PC-3 (cell line): ENCODE data around the gene SOST.

Experiments
- EZH2 ChIP-seq: fragments of 300-600 bp; sonication (generic); IDR thresholded peaks from one replicate; pipeline ENCODE4 v1.6.1; 2017; ENCODE audit warnings: antibody characterized with exemption, mild to moderate bottlenecking, low read length; ENCODE audit not compliant: unreplicated experiment
- TF ChIP-seq, protein P1 (sequence below): fragments of 300-600 bp; sonication (generic); conservative IDR thresholded peaks from 2 replicates; pipeline ENCODE4 v1.5.1; 2017; ENCODE audit warnings: antibody characterized with exemption, low read depth, mild to moderate bottlenecking, low read length

DNA sequence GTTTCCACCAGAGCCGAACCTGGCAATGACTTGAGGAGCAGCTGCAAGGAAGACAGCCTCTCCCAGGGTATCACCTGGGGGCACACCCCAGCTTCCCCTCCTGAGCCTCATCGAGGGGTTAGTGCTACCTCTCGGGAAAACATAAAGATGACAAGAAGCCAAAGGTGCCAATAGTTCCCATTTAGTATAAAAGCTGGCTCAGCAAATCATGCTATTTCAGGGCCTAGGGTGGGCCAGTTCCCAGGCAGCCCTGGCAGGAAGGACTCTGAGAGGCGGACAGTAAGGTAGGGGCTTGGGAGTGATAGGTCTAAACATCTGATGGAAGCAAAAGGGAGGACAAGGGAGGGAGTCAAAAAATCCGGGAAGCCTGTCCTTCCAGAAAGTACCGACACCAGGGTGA, 46.2 kb downstream of the SOST start:
- TF ChIP-seq, protein P1, sequence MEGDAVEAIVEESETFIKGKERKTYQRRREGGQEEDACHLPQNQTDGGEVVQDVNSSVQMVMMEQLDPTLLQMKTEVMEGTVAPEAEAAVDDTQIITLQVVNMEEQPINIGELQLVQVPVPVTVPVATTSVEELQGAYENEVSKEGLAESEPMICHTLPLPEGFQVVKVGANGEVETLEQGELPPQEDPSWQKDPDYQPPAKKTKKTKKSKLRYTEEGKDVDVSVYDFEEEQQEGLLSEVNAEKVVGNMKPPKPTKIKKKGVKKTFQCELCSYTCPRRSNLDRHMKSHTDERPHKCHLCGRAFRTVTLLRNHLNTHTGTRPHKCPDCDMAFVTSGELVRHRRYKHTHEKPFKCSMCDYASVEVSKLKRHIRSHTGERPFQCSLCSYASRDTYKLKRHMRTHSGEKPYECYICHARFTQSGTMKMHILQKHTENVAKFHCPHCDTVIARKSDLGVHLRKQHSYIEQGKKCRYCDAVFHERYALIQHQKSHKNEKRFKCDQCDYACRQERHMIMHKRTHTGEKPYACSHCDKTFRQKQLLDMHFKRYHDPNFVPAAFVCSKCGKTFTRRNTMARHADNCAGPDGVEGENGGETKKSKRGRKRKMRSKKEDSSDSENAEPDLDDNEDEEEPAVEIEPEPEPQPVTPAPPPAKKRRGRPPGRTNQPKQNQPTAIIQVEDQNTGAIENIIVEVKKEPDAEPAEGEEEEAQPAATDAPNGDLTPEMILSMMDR = no peak
- no peak for TF ChIP-seq EZH2
